ENCODE data around the gene MS4A10. TPM values are rescaled to one million over a fixed set of nuclear protein-coding genes. Genes with fewer than 3 reads are reported as not detected.

The MS4A10 gene
- total RNA-seq, 1 experiment from 2014 or later = not detected

- no peak overlapping the region for H3K4me3 ChIP-seq (replicated peaks in 1 of 2; ENCODE audit: low read depth in 1 of 2, low read length in 2 of 2)
- H3K9me2 ChIP-seq (ENCODE audit: insufficient read depth) = no peaks in the 10 kb centered on the region
- ATAC-seq = no peak
- H2AFZ ChIP-seq (ENCODE audit: low read depth, low read length, poor library complexity, severe bottlenecking) = no peak overlapping the region
- POLR2A ChIA-PET = no interaction called here
- H3K9ac ChIP-seq (ENCODE audit: low read length) = no peak overlapping the region
- no peaks in the 10 kb centered on the region for H3K9me3 ChIP-seq (ENCODE audit: control insufficient read depth in 1 of 2, insufficient read depth in 1 of 2, low read depth in 1 of 2, low read length in 2 of 2)
- intact Hi-C loops (cut with micrococcal nuclease) = loop anchor here (10.0 kb wide), 1 partner anchor 615 kb away; no protein-coding TSS in a partner anchor
- H3K27ac ChIP-seq (ENCODE audit: low read depth, low read length) = no peak overlapping the region
- no peak overlapping the region for H3K4me2 ChIP-seq (ENCODE audit: low read length)
- CTCF ChIA-PET = no interaction called here
- H4K20me1 ChIP-seq (ENCODE audit: insufficient read depth) = no peaks in the 10 kb centered on the region
- H3K36me3 ChIP-seq (ENCODE audit: control insufficient read depth in 1 of 2, insufficient read depth in 2 of 2, low read length in 2 of 2) = no peaks in the 10 kb centered on the region
- DNase-seq (ENCODE audit: low read depth, low spot score) = no peak
- no peaks in the 10 kb centered on the region for H3K27me3 ChIP-seq (ENCODE audit: insufficient read depth, low read length)
- RAD21 ChIA-PET (ENCODE audit: low non-redundant PET in 1 of 2, low total read pairs in 2 of 2, uncharacterized antibody in 2 of 2, unreplicated experiment in 2 of 2) = interaction anchor here in 1 of 2 experiments (0.6 kb wide), 1 partner anchor 201 kb away, joined by 3 read pairs; no protein-coding TSS in a partner anchor
- H3K4me1 ChIP-seq (ENCODE audit: control insufficient read depth in 1 of 2, insufficient read depth in 2 of 2, low read length in 2 of 2) = peaks cover 8 to 10% of the 10 kb centered on the region in 2 experiments; a peak in 2 of 4 replicates
- BruUV-seq (replicated peaks) = no TSS peak
- TF ChIP-seq ZNF274 (IDR thresholded peaks at IDR 0.05; ENCODE audit: low read depth, low read length) (no peak), CEBPB (IDR thresholded peaks at IDR 0.05; ENCODE audit: low read depth) (no peak), TCF7L2 (IDR thresholded peaks at IDR 0.05; ENCODE audit: borderline replicate concordance, extremely low read depth, insufficient read depth, insufficient read length) (no peak), CBX3 (IDR thresholded peaks at IDR 0.05; ENCODE audit: low read depth) (no peak)
- no peaks in the 10 kb centered on the region for H3K79me2 ChIP-seq (ENCODE audit: insufficient read depth, low read length)
Observed at GRCh38 chr11:60769811-60770210, 15.3 kb upstream of the MS4A10 start.

- Histone ChIP-seq H3K4me3 (replicated peaks in 1 of 2; ENCODE audit: low read depth in 1 of 2, low read length in 2 of 2) (no peak overlapping the region), H4K20me1 (ENCODE audit: insufficient read depth) (no peaks in the 10 kb centered on the region), H3K4me2 (ENCODE audit: low read length) (no peak overlapping the region), H3K27me3 (ENCODE audit: insufficient read depth, low read length) (no peaks in the 10 kb centered on the region), H3K9me2 (ENCODE audit: insufficient read depth) (no peaks in the 10 kb centered on the region), H3K79me2 (ENCODE audit: insufficient read depth, low read length) (no peaks in the 10 kb centered on the region), H3K9me3 (ENCODE audit: control insufficient read depth in 1 of 2, insufficient read depth in 1 of 2, low read depth in 1 of 2, low read length in 2 of 2) (no peaks in the 10 kb centered on the region), H3K4me1 (ENCODE audit: control insufficient read depth in 1 of 2, insufficient read depth in 2 of 2, low read length in 2 of 2) (peaks cover 8 to 19% of the 10 kb centered on the region in 2 experiments; a peak in 3 of 4 replicates), H3K27ac (ENCODE audit: low read depth, low read length) (no peak overlapping the region), H2AFZ (ENCODE audit: low read depth, low read length, poor library complexity, severe bottlenecking) (no peak overlapping the region), H3K36me3 (ENCODE audit: control insufficient read depth in 1 of 2, insufficient read depth in 2 of 2, low read length in 2 of 2) (no peaks in the 10 kb centered on the region), H3K9ac (ENCODE audit: low read length) (no peak overlapping the region)
- DNase-seq (ENCODE audit: low read depth, low spot score) (no peak), ATAC-seq (no peak)
- ChIA-PET RAD21 (ENCODE audit: low non-redundant PET in 1 of 2, low total read pairs in 2 of 2, uncharacterized antibody in 2 of 2, unreplicated experiment in 2 of 2) (no interaction called here), CTCF (no interaction called here), POLR2A (no interaction called here)
- TF ChIP-seq EGR1 (IDR thresholded peaks at IDR 0.05; ENCODE audit: low read depth) (no peak), MAX (IDR thresholded peaks at IDR 0.05) (no peak), YY1 (IDR thresholded peaks at IDR 0.05; ENCODE audit: extremely low read depth, insufficient replicate concordance, low read depth, low read length) (no peak), EZH2 (IDR thresholded peaks at IDR 0.05) (no peak), SRF (IDR thresholded peaks at IDR 0.05; ENCODE audit: low read depth) (no peak), SIN3A (IDR thresholded peaks at IDR 0.05; ENCODE audit: low read depth) (no peak), ZBTB33 (IDR thresholded peaks at IDR 0.05; ENCODE audit: extremely low read depth, insufficient replicate concordance, low read length) (no peak), TCF7L2 (IDR thresholded peaks at IDR 0.05; ENCODE audit: borderline replicate concordance, extremely low read depth, insufficient read depth, insufficient read length) (no peak), ATF3 (IDR thresholded peaks at IDR 0.05) (no peak), ZNF274 (IDR thresholded peaks at IDR 0.05; ENCODE audit: low read depth, low read length) (no peak), REST (IDR thresholded peaks at IDR 0.05; ENCODE audit: low read depth) (no peak)
- intact Hi-C loops (cut with micrococcal nuclease) = loop anchor here (10.0 kb wide), 1 partner anchor 614 kb away; no protein-coding TSS in a partner anchor
- BruUV-seq (replicated peaks) = no TSS peak
Observed at GRCh38 chr11:60771146-60771545, 14.0 kb upstream of the MS4A10 start.

Measured in HCT116 (cell line).